Stimulated activated CD8-positive, alpha-beta memory T cell treated with anti-CD3 and anti-CD28 coated beads, Interleukin-4, amount 100 ng/mL, for 4 hours (primary cell): ENCODE data around the gene TAF4.

Experiments used
- DNase-seq, 2 donors: peaks; one replicate each; pipeline ENCODE4 v3.0.0-alpha.2; 2020; ENCODE audit warnings: low read depth in 2 of 2, low spot score in 1 of 2

The TAF4 gene

DNA sequence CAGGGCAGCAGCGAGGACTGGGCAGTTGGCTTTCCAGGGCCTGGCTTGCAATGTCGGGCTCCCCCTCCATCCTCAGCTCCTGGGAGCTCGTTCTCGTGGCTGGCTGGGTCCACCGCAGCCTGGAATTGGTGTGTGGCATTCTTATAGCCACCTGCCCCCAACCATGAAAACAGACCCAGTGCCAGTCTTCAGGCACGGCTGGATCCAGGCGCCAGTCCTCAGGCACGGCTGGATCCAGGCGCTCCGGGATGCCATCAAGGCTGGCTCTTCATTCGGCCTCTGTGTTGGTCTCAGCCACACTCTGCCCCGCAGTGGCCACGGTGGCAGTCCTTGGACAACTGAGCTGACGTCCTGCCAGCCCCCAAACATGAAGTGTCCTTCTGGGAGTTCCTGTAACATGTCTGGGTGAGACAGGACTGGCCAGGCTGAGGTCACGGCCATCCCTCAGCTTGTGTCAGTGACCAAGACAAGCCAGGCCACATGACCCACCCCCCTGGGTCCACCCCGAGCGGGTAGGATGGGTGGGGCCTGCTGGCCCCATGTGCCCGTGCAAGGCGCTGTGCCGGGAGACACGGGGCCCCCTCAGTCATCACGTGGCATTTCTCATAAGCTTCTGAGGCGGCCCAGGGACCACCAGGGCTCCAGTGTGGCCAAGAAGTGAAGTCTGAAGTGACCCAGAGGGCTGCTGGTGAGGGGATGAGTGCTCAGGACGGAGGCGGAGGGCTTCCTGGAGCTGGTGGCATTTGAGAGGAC, 99.0 kb downstream of the TAF4 start:
- no peak for DNase-seq

DNA sequence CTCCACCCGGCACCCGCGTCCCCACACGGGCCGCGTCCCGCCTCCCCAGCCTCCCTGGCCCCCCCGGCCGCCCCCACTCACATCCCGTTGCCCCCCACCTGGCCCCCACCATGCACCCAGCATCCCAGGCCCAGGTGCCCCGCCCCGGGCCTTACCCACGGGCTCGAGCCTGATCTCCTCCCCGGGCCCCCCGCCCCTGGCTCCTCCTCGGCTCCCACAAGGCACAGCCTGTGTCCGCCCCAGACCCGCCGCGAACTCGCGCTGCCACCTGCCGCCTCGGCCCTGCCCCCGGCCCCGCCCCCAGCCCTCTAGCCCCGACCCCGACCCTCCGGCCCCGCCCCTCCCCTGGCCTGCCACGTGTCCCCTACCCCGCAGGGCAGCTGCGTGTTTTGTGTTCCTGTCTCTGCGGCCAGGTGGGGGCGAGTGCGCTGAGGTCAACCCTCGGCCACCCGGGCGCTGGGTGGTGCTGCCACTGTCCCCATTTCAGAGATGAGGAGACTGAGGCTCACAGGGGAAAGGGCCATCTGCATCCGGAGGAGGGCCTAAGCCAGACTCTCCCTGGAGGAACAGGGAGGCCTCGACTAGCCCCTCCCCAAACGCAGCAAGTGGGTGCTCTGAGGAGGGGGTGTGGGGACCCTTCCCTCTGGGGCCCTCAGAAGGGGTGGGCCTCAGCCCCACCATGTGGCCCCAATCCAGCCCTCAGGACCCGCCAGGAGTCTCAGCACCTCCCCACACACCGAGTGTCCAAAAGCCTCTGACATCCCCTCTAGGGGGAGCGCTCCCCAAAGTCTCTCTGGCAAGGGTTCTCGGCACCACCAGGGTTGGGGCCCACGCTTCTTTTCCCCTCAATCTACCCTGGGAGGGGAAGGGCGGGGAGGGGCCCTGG, 99.8 kb downstream of the TAF4 start:
- DNase-seq, result no peak

DNA sequence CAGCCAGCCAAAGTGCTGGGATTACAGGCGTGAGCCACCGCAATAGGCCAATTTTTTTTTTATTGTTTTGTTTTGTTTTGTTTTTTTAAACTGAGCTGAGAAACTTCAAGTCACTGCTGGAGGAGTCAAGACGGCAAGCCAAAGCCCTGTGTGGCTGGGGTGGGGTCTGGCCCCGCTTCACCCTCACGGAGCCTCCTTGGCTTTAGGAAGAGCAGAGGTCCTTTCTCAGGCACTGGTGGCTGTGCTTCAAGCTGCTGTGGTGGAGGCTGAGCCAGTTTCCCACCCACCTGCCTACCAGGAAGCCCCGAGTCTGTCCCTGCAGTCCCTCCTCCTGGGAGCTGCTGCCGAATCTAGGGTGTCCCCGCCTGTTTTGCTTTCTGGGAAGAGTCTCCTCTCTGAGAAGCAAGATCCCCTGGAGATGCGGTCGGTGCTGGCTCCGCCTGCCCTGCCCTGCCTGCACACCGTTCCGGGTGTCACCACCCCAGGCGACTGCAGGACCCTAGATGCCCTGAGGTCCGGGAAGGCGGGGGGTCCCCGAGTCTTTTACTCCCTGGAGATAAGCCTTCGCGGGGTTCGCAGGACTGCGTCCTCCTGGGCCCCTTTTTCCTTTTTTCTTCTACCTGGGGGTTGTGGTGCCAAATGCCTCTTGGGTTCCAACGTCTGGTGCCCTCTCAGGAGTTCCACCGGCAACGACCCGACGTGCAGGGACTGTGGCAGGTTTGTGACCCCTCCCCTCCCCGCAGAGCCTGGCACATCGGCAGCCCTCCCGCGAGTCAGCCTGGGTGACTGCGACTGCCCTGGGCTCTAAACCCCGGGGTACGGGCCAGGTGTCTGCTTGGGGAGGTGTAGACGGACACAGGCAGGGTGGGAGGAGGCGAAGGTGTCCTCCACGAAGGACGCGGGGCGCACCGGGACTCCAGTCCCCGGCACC, 100.7 kb downstream of the TAF4 start:
- no peak for DNase-seq

DNA sequence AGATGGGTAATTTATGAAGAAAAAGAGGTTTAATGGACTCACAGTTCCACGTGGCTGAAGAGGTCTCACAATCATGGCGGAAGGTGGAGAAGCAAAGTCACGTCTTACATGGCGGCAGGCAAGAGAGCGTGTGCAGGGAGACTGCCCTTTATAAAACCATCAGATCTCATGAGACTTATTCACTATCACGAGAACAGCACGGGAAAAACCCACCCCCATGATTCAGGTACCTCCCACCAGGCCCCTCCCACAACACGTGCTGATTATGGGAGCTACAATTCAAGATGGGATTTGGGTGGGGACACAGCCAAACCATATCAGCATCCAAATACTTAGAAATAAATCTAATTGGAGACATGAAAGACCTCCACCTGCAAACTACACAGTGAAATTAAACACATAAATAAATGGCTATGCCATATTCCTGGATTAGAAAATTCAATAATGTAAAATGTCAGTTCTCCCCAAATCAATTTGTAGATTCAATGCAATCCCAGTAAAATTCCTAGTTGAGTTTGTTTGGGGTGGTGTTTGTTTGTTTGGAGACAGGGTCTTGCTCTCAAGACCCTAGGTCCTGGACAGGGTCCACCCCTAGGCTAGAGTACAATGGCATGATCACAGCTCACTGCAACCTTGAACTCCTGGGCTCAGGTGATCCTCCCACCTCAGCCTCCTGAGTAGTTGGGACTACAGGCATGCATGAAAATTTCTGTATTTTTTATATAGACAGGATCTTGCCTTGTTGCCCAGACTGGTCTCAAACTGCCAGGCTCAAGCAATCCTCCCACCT, 101.6 kb downstream of the TAF4 start:
- DNase-seq, result no peak

DNA sequence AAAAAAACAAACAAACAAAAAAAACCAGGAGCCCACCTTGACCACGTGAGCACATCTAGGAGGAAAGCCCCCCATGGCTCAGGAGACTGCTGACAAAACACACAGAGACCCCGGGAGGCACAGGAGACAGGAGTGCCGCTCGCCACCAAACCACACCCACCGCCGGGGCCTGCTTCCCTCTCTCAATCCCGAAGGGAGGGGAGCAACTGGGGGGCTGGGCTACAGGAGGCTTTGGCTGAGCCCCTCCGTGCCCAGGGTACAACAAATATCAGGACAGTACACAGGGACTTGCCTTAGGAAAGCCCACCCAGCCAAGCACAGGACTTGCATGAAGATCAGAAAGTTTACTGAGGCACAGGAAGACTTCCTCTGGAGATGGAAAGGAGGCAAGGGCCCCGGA, 102.5 kb downstream of the TAF4 start:
- DNase-seq, result no peak

DNA sequence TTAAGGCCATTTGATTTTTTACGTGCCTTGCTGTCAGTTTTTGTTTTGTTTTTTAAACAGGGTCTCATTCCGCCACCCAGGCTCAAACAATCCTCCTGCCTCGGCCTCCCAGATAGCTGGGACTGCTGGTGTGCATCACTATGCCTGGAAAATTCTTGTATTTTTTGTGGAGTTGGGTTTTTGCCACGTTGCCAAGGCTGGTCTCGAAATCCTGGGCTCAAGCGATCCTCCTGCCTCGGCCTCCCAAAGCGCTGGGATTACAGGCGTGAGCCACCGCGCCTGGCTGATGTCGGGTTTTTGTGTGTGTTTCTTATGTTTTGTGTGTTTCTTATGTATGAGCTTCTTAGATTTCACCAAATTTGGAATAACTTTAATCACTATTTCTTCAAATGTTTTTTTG, 104.8 kb downstream of the TAF4 start:
- no peak for DNase-seq

DNA sequence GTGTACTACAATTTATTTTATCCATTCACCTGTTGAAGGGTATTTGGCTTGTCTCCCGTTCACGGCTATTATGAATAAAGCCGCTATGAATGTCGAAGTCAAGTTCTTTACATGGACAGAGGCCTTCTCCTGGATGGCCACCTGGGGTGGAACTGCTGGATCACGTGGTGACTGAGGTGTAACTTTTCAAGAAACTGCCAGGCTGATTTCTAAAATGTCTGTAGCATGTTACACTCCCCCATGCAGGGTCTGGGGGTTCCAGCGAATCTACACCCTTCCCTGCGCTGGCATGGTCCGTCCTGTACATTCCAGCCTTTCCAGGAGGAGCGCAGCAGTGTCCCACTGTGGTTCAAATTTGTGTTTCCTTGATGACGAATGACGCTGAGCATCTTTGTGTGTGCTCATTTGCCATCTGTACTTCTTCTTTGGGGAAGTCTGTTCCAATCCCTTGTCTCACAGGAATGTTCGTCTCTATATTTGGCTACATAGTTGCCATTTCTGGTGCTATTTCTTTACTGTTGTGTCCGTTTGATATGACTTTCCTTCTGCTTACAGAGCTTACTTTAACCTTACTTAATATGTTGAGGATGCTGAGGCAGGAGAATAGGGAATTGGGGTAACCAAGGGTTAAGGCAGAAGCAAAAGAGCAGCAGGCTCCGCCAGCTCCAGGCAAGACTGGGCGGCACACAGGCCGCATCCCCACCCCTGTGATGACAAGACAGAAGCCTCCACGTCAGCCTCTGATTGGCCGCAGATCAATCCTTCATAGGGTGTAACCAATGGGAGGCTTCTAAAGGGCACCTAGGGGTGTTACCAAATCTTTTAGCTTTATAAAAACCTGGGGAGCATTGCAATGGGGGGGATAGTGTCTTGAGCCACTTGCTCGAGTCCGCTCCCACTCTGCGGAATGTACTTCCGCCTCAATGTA, 106.6 kb downstream of the TAF4 start:
- DNase-seq, result no peak

DNA sequence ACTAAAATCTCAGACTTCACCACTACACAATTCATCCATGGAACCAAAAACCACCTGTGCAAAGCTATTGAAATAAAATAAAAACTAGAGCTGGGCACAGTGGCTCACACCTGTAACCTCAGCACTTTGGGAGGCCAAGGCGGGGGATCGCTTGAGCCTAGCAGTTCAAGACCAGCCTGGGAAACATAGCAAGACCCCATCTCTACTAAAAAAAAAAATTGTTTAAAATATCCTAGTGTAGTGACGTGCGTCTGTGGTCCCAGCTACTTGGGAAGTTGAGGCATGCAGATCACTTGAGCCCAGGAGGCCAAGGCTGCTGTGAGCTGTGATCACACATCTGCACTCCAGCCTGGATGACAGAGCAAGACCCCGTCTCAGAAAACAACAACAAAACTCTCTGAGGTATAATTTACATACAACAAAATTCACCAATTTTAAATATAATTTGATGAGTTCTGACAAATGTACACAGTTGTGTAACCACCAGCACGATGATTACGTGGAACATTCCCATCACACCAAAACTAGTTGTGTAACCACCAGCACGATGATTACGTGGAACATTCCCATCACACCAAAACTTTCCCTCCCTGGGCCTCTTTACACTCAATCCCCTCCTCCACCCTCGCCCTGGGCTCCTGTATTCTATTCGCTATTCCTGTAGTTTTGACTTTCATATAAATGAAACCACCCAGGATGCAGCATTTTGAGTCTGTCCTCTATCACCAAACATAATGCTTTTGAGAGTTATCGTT, 107.5 kb downstream of the TAF4 start:
- DNase-seq, result no peak

DNA sequence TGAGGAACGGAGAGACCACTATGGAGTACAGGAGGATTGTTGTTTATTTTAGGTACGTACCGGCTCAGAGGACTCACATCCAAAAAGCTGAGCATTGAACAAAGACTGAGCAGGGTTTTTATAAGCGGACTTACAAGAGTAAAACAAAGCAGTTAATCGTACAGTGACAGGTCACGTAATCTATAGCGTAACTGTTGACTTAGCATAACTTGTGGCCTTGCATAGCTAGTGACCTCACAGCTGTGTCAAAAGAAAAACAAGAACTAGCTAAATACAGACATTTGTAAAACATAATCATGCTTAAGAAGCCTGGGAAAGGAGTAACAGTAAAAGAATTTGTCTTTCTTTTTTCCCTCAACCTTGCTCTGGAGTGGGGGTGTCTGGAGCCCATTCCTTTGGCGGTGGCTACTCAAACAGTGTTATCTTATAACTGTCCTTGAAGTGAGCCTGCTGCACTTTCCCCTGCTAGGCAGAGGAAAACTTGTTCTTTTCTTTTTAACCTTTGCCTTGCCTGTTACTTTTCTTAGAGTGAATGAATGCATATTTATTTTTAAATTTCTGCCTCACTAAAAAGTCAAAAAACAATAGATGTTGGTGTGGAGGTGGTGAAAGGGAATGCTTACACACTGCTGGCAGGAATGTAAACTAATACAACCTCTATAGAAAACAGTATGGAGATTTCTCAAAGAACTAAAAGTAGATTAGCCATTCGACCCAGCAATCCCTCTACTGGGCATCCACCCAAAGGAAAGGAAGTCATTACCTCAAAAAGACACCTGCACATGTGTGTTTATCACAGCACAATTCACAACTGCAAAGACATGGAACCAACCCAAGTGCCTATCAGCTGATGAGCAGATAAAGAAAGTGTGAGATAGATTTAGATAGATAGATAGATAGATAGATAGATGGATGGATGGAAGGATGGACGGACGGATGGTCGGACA, 109.0 kb downstream of the TAF4 start:
- DNase-seq, result no peak

DNA sequence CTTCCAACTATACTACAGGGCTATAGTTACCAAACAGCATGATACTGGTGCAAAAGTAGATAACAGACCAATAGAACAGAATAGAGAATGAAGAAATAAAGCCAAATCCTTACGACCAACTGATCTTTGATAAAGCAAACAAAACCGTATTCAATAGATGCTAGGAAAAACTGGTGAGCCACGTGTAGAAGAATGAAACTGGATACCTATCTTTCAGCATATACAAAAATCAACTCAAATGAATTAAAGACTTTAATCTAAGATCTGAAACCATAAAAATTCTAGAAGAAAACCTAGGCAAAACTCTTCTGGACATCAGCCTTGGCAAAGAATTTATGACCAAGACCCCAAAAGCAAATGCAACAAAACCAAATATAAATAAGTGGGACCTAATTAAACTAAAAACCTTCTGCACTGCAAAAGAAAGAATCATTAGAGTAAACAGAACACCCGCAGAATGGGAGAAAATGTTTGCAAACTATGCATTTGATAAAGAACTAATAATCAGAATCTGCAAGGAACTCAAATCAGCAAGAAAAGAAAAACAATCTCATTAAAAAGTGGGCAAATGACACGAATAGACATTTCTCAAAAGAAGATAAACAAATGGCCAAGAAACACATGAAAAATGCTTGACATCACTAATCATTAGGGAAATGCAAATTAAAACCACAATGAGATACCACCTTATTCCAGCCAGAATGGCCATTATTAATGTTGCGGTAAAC, 109.8 kb downstream of the TAF4 start:
- no peak for DNase-seq

DNA sequence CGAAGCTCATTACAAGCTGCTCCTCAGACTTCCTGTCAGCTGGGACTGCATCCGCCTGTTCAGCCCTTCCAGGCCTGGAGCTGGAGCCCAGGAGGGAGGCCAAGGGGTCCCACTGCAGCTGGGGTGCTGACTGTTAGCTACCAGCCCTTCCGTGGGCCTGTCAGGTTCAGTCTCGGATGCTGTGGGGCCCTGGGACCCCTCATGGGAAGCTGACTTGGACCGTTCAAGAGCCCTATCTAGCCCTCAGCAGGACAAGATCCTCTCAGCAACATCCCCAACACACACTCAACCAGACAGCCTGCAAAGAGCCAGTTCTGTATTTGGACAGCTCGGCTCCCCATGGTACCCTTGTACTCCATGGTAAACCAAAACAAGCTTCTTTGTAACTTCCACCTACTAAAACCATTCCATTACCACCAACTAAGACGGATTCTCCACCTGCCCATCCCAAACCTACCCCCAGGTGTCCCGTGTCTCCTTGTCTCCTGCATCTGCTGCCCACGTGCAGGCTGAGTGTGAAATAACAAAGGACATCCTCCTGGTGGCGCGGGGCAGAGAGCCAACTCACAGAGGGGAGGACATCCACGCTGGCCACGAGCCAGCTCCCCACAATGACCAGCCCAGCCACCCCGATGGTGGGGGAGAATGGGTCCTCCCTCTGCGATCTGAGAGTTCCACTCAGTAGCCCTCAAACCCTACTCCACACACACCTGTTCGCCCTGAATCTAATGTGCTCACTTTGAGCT, 111.2 kb downstream of the TAF4 start:
- DNase-seq, result no peak

DNA sequence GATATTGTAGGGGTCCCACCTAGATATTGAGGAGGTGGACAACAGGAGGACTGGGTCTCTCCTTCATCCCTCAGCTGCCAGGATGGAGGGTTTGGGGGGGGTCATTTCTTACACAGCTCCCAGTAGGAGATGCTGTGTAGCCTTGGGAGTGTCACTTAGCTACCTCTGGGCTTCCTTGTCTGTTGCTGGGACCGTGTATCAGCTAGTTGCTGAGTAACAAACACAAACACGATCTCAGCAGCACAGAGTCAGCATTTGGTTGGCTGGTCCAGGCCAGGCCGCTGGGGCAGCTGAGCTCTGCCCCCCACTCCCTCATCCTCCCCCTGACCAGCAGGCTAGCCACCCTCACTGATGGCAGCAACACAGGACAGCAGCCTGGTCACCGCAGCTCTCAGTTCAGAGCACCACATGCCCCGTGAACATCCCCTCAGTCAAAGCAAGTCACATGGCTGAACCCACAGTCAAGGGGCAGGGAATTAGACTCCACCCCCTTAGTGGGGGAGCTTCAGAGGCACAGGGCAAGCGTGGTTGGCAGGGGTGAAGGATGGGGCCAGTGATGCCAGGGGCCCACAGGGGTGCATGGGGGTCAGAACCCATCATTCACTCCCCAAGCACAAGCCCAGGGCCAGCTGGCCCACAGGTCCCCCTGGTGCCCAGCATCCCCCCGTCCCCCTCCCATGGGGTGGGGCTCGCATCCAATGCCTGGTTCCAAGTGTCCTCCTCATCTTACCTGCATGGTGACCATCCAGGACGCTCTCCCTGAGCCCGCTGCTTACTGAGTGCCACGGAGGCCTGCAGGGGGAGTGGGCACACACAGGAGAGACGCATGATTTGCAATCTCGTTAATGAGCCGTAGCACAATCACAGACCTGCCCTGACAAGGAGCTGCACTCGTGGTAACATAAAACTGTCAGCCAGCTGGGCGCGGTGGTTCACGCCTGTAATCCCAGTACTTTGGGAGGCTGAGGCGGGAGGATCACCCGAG, 112.4 kb downstream of the TAF4 start:
- no peak for DNase-seq

DNA sequence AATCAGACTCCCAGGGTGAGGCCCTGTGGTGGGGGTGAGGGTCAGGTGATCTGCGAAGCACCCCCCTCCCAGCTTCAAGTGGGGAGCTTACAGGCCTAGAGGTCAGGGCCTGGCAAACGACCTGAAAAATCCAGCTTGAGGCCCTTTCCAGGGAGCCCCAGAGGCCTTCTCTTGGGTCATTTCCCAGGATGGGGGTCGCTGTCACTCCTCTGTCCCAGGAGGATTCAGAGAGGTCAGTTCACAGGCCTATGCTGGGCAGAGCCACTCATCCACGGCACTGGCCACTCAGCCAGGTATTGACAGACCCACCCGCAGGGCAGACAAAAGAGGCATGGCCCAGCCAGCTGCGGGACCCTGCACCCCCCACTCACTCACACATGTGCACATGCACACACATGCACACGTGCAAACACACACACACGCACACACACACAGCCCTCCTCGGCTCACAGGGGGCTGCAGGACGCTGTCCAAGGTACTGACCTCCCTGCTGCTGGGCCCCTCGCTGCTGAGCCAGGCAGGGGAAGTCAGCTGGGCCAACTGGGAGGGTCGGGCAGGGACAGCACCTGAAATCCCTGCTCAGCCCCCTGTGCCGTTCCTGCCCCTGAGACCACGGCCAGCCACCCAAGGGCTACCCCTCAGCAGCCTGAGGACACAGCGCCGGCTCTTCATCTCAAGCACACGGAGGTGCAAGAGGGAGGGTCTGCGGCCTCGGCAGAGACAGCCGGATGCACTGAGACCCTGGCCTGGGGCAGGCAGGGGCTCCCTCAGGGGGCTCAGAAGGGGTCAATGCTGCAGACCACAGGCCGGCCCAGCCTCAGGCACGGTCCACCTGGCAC, 113.8 kb downstream of the TAF4 start:
- no peak for DNase-seq

DNA sequence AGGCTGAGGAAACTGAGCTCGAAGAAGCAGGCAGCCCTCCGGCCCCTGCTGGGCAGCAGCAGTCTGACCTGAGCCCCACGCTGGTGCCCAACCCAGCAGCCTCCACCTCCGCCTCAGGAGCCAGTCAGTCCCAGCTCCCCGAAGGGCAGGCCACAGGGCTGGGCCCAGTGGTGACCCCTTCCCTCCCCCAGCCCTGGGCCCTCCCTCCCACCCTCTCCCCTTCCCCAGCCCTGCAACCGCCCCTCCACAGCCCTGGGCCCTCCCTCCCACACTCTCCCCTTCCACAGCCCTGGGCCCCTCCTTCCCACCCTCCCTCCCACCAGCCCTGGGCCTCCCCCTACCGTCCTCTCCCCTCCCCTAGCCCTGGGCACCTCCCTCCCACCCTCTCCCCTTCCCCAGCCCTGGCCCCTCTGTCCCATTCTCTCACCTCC, 115.0 kb downstream of the TAF4 start:
- DNase-seq, result no peak
